Esophagus squamous epithelium (tissue), 5 donors: ENCODE data around the gene HSFX4. TPM values are rescaled to one million over a fixed set of nuclear protein-coding genes. Genes with fewer than 3 reads are reported as not detected.
A peak's percentile ranks its signal among the peaks of the same experiment; 100 is the strongest.
"Not testable (repeated sequence)": the region's sequence is repeated elsewhere in the genome, so short reads cannot be mapped to it uniquely, and the experiment has no call there.

ENCODE experiments used
- DNase-seq: peaks from one replicate; lab custom pipeline; 2025; lab: John Stamatoyannopoulos, UW
- H3K27ac ChIP-seq, 4 donors: fragments of 200-600 bp; sonication (generic); one replicate each; pipeline ENCODE4 v1.5.1; 2016 to 2019; ENCODE audit warnings: mild to moderate bottlenecking in 1 of 4
- H3K27me3 ChIP-seq, 4 donors: fragments of 200-600 bp; sonication (generic); 1 replicate in 3 of 4; 2 replicates in 1 of 4; pipeline versions ENCODE4 v1.5.1 to v1.6.0; 2017 to 2021; ENCODE audit warnings: antibody characterized with exemption in 1 of 4
- H3K36me3 ChIP-seq, 3 donors: fragments of 200-600 bp; sonication (generic); one replicate each; pipeline ENCODE4 v1.5.1; 2016 to 2019
- H3K4me1 ChIP-seq, 3 donors: fragments of 200-600 bp; sonication (generic); one replicate each; pipeline ENCODE4 v1.5.1; 2017 to 2019
- H3K4me3 ChIP-seq, 4 donors: fragments of 200-600 bp; sonication (generic); 1 replicate in 3 of 4; 2 replicates in 1 of 4; pipeline ENCODE4 v1.5.1; 2016 to 2019; ENCODE audit warnings: mild to moderate bottlenecking in 2 of 4, moderate library complexity in 1 of 4
- H3K9me3 ChIP-seq, 3 donors: fragments of 200-600 bp; sonication (generic); one replicate each; pipeline ENCODE4 v1.5.1; 2016 to 2019
- POLR2A ChIP-seq, 4 donors: fragments of 450-650 bp; IDR thresholded peaks; one replicate each; pipeline ENCODE4 v1.6.1; 2017; ENCODE audit warnings: antibody characterized with exemption in 4 of 4, mild to moderate bottlenecking in 4 of 4, moderate library complexity in 3 of 4
- WGBS, 2 donors: methylation state at CpG; one replicate each; pipeline ENCODE4 v1.1.5; 2018; 5-methylcytosine and 5-hydroxymethylcytosine counted together
- intact Hi-C: fragments of 100-400 bp; cut with DNase I; formaldehyde crosslinking; loops from one replicate; pipeline ENCODE4 v1.15.0; 2022
- total RNA-seq, 4 donors: library from RNA; depleted of rRNA; stranded (reverse); fragments of >200 nt; gene quantifications; one replicate each; pipeline ENCODE4 v1.1.0, GENCODE V29; 2016
- TF ChIP-seq, protein P1 (sequence below), 6 experiments: fragments of 450-650 bp in 4 of 6; fragments of 200-600 bp in 2 of 6; sonication (generic) in 2 of 6; IDR thresholded peaks; one replicate each; pipeline ENCODE4 v1.5.1; 2016 to 2019; ENCODE audit warnings: antibody characterized with exemption in 6 of 6, mild to moderate bottlenecking in 4 of 6, moderate library complexity in 4 of 6
- donor health status: DM: yes; HTN: yes; CAD: no.

HSFX4 gene, protein sequence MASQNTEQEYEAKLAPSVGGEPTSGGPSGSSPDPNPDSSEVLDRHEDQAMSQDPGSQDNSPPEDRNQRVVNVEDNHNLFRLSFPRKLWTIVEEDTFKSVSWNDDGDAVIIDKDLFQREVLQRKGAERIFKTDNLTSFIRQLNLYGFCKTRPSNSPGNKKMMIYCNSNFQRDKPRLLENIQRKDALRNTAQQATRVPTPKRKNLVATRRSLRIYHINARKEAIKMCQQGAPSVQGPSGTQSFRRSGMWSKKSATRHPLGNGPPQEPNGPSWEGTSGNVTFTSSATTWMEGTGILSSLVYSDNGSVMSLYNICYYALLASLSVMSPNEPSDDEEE
- not detected for total RNA-seq

DNA sequence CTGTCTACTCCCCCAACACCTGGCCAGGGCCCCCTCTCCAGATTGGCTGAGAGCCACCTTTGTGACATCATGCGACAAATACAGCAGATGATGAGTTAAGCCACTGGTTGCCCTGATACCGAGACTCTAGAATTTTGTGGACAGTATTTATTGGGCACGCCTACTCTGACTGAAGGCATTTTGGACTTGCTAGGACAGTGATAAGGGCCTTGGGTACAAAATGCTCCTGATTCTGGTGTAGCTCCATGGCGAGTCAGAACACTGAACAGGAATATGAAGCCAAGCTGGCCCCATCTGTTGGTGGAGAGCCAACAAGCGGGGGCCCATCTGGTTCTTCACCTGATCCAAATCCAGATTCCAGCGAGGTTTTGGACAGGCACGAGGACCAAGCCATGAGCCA, at the start of gene HSFX4:
TSS of gene HSFX4 (plus strand) at position 174 of the 400 bp plus-strand sequence. CDS start at position 246, 72 bp downstream.
- H3K27me3 ChIP-seq, H3K9me3 ChIP-seq, H3K4me3 ChIP-seq, intact Hi-C loops, DNase-seq, H3K4me1 ChIP-seq, H3K27ac ChIP-seq: not testable (repeated sequence)
- peaks cover 0 to 13% (median 0%) of the 10 kb centered on the region in 3 donors for H3K36me3 ChIP-seq
- WGBS, 2 donors = no CpG with 5 or more reads among the region's 7 CpGs

DNA sequence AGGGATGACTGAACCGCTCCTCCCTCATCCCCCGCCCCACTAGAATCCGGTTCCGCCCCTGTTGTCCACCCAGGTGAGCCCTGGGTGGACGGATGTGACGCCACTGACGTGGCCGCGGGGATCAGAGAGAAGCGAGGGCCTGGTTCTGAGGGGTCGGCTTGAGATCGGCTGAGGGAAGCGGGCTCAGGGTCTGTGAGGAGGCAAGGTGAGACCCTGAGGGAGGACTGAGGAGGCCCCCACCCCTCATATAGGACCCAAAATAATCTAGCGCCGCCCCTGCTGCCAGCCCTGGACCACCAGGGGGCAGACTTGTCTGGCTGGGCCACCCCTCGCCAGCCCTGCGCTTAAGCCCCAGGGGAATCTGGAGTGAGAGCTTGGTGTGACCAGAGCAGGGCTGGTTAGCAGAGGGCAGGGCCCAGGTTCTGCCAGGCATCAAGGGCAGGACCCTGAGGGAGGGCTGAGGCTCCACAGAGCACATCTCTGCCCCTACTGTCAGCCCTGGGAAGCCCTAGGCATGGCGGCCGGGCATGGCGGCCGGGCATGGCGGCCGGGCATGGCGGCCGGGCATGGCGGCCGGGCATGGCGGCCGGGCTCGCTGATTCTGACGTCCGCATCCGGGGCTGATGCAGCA, 48.2 kb upstream of the HSFX4 start, which contains the start of gene MAGEA8:
TSS of gene MAGEA8 (plus strand) at position 103 of the 631 bp plus-strand sequence. CDS start 3,090 bp downstream, outside the sequence.
- no peak for TF ChIP-seq POLR2A (IDR thresholded peaks at IDR 0.05)
- TF ChIP-seq, protein P1, sequence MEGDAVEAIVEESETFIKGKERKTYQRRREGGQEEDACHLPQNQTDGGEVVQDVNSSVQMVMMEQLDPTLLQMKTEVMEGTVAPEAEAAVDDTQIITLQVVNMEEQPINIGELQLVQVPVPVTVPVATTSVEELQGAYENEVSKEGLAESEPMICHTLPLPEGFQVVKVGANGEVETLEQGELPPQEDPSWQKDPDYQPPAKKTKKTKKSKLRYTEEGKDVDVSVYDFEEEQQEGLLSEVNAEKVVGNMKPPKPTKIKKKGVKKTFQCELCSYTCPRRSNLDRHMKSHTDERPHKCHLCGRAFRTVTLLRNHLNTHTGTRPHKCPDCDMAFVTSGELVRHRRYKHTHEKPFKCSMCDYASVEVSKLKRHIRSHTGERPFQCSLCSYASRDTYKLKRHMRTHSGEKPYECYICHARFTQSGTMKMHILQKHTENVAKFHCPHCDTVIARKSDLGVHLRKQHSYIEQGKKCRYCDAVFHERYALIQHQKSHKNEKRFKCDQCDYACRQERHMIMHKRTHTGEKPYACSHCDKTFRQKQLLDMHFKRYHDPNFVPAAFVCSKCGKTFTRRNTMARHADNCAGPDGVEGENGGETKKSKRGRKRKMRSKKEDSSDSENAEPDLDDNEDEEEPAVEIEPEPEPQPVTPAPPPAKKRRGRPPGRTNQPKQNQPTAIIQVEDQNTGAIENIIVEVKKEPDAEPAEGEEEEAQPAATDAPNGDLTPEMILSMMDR (IDR thresholded peaks at IDR 0.05) = no peak
- H3K36me3 ChIP-seq = no peaks in the 10 kb centered on the region
- no peaks in the 10 kb centered on the region for H3K4me1 ChIP-seq
- DNase-seq = no peak
- no peaks in the 10 kb centered on the region for H3K27me3 ChIP-seq
- H3K4me3 ChIP-seq = no peak within 1 kb of the TSS
- no peaks in the 10 kb centered on the region for H3K9me3 ChIP-seq
- no peak within 1 kb of the TSS for H3K27ac ChIP-seq
- intact Hi-C loops = no loop called here
- WGBS, 2 donors = 100% methylated on average over 1 of the region's 33 CpGs; no CpG with 5 or more reads in 1 of the 2 donors

- H3K4me1 ChIP-seq, H3K36me3 ChIP-seq, DNase-seq, H3K27ac ChIP-seq, H3K27me3 ChIP-seq, intact Hi-C loops, H3K4me3 ChIP-seq, H3K9me3 ChIP-seq: not testable (repeated sequence)
- 84 to 100% methylated on average over 1 to 2 of the region's 2 CpGs for WGBS, 2 donors
Observed at GRCh38 chrX:149890828-149891227, 38.5 kb upstream of the HSFX4 start.

DNA sequence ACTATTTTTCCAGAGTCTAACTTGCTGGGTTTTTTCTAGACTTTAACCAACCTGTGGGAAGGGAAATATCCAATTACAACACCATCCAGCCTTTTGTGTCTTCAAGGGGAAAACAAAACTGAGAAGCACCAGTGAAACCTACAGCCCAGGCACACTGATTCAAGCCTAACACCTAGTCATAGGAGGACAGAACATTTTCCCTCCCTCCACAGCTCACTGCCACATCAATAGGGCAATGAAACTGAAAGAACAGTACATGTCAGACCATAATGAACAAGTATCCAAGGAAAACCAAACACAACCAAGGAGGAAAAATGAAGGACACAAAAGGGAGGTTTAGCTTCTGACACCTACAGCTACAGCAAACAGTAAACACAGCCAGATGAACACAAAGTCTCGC, 30.8 kb upstream of the HSFX4 start:
- no peaks in the 10 kb centered on the region for H3K4me1 ChIP-seq
- intact Hi-C loops = no loop called here
- no peak overlapping the region for H3K4me3 ChIP-seq
- TF ChIP-seq, protein P1 (IDR thresholded peaks at IDR 0.05) = no peak
- no peak for TF ChIP-seq POLR2A (IDR thresholded peaks at IDR 0.05)
- no peak for DNase-seq
- H3K27ac ChIP-seq = no peak overlapping the region
- no peaks in the 10 kb centered on the region for H3K9me3 ChIP-seq
- WGBS, 2 donors = 50 to 86% methylated on average over 1 of the region's 1 CpG
- H3K36me3 ChIP-seq = no peaks in the 10 kb centered on the region
- H3K27me3 ChIP-seq = no peaks in the 10 kb centered on the region

DNA sequence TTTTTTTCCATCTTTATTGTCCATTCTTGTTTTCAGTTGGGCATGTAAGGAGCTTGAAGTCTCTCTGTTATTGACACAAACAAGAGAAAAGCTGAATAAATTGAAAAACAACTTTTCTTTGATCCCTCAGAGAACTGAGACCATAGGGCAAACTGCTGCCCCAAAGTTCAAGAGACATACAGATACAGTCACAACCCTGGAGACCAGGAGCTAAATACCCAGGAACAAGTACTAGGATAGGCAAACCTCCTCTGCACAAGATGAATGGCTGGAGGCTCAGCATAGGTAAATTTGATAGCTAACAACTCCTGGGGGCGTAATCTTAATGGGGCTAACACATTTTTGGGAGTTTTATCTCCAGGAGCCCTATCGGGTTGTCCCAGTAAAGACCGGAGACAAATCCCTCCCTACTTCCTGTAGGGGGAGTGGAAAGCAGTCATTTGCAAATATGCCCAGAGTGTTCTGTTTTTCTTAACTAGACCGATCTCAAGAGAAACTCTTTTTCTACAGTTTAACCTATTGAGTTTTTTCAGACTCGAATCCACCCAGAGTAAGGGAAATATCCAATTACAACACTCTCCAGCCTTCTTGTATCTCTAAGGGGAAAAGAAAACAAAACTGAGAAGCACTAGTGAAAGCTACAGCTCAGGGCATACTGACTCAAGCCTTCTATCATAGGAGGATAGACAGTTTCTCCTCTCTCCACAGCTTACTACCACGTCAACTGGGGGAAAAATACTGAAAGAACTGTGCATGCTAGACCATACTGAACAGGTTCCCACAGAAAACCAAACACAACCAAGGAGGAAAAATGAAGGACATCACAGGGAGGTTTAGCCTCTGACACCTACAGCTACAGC, 25.3 kb upstream of the HSFX4 start:
- WGBS, 2 donors = 25 to 35% methylated on average over 3 to 6 of the region's 6 CpGs
- Histone ChIP-seq H3K4me1 (no peaks in the 10 kb centered on the region), H3K4me3 (no peak overlapping the region), H3K27ac (no peak overlapping the region), H3K9me3 (no peaks in the 10 kb centered on the region), H3K27me3 (no peaks in the 10 kb centered on the region), H3K36me3 (no peaks in the 10 kb centered on the region)
- no peak for DNase-seq
- intact Hi-C loops = no loop called here
- TF ChIP-seq, protein P1 (IDR thresholded peaks at IDR 0.05) = peak in 1 of 6 experiments; percentile 3
- TF ChIP-seq POLR2A (IDR thresholded peaks at IDR 0.05) = no peak
